NK-92 treated with Interleukin-12 subunit alpha and Interleukin-12 subunit beta, amount 100 ng/mL, for 24 hours (cell line): Measurements from ENCODE around the gene GID8.

ENCODE experiments used
- DNase-seq: peaks from one replicate; lab custom pipeline; 2025; lab: John Stamatoyannopoulos, UW

Gene GID8

GRCh38 chr20:62905536-62906117 lies 32.3 kb upstream of the GID8 start:
- DNase-seq: no peak

DNA sequence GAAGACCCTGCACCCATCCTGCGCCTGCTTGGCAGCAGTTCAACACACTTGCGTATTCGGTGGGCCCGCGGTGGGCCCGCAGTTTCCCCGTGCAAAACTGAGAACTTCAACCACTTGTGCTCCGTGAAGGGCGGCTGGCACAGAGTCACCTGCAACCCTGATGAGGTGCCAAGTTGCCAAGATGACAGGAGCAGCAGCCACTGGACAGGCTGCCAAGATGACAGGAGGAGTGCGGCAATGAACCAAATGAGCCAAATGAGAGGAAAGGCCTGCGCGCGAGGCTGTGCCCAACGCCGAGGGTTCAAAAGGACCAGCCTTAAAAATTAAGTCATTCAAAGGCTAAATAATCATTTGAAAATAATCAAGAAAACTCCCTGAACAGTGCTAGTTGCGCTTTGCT lies 31.7 kb upstream of the GID8 start:
- no peak for DNase-seq

- DNase-seq: no peak
Measured at GRCh38 chr20:62906647-62907375, 31.1 kb upstream of the GID8 start.

DNA sequence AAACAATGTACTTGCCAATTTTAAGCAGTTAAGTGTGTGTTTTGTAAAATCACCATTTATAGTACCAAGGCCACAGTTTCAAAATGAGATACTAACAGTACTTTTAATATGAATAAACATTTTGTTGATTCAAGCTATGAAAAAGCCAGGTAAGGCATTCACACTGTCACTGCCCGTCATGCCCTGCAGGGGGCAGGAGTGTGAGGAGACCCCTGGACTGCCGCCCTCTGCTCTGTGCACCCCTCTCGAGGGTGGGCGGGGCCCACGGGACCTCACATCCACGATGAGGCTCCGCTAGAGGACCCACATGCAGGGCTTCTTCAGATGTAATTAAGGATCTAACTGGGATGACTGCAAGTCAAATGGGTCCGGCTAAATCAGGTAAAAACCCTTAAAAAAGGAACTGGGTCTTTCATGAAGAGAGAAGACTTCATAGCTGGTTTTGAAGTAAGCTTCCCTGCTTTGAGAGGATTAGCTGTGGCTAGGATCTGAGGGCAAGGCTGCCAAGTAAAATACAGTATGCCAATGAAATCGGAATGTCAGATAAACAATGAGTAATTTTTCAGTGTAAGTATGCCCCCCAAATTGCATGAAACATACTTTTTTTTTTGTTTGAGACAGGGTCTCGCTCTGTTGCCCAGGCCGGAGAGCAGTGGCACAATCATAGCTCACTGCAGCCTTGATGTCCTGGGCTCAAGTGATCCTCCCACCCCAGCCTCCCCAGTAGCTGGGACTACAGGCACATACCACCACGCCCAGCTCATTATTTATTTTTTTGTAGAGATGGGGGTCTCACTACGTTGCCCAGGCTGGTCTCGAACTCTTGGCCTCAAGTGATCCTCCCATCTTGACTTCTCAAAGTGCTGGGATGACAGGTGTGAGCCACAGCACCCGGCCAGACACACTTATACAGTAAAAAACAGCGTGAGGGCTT lies 30.3 kb upstream of the GID8 start:
- no peak for DNase-seq

DNA sequence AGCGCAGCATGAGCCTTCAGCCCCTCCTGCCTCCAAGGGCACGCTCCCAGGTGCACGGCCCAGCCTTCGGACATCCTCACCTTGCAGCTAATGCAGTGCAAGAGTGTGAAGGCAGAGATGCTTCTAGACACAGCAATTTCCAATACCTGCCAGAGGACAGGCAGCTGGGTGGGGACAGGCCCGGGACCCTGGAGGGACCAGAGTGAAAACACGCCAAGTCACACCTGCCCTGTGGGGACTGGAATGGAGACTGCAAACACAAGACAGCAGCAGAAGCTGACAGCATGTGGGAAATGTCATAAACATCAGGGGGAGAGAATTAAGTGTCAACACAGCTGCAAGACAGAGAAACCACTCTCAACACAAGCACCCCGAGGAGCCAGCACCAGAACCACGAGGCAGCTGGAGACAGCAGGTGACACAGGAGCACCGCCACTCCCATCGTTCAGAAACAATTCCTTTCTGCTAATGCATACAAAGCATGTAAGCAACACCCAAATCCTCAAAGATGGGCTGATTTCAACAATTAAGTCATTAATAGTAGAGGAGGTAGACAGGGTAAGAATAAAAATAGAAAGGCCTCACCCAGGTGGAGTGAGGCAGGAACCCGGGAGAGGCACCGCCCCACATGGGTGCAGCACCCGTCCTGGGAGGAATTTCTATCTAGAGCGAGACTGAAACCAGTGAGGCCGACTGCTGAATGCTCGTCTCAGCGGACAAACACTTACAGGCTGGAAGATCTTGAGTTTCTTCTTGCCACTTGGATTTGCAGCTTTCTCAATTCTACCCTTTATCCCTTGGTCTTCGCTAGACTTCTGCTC lies 28.8 kb upstream of the GID8 start:
- DNase-seq: no peak

GRCh38 chr20:62910217-62910766 lies 27.7 kb upstream of the GID8 start:
- no peak for DNase-seq

DNA sequence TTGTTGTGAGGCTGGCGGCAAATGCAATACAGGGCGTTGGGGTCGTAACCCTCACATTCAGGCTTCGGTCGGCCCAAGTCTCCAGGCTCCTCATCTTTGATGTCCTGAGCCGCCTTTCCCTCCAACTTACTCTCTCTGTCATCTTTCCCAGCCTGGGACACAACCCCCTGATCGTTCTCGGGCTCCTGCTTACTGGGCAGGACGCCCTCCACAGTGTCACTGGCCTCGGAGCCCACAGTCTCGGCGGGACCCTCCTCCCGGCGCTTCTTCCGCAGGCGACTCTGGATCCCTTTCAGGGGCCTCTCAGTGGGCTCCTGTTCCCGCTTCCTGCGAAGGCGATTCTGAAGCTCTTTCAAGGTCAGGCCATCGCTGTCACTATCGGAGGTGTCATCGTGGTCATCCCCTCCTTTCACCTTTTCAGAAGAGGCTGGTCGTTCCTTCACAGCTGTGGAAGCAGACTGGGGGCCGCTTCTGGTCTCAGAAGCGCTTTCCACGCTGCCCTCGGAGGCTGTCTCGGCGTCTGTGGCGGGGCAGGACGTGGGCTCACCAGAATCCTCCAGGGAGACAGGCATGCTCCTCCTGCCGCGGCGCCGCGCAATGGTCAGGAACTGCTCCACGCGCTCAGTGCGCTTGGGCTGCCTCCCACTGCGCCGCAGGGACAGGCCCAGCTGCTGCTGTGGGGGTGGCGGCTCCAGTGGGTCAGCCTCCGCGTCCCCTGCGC lies 27.0 kb upstream of the GID8 start:
- no peak for DNase-seq

DNA sequence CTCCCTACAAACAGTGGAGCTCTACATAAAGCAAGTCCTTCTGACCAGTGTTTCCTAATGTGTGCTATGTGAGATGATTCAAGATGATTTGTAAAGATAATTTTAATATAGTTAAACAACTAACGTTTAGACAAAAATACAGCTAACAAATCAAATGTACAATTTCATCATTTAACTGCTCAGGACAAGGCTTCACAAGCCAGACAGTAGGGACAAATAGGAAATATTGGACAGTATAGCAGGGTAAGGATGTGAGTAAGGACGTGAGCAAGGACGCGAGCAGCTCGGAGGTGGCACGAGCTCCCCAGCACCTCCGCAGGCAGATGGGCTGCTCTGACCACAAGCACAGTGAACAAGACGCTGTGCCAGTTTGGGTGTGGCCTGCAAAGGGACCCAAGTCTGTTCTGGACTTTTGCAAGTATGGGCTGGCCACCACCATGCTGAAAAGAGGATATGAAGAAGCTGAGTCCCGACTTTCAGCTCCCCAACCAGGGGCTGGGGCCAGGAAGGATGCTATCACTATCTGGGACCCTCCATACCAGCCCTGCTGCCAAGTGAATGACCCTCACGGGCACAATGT lies 26.2 kb upstream of the GID8 start:
- DNase-seq: no peak

GRCh38 chr20:62913043-62913630 lies 24.8 kb upstream of the GID8 start:
- DNase-seq: no peak

DNA sequence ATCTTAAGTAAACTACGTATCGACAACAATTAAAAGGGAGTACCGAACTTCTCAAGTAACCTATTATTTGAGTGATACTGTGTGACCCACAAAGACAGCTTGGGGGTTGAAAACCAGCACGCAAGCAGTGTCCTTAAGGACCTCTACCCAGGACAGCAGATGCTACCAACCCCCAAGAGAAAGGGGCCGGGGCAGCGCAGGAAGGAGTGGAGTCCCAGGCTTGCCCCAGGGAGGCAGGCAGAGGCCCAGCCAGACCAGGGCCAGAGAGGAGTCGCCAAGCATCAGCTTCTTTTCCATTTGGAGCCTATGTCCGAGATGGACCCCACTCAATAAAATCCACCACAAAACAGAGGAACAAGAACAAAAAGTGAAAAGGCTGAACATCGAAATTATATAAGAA lies 23.5 kb upstream of the GID8 start:
- no peak for DNase-seq

DNA sequence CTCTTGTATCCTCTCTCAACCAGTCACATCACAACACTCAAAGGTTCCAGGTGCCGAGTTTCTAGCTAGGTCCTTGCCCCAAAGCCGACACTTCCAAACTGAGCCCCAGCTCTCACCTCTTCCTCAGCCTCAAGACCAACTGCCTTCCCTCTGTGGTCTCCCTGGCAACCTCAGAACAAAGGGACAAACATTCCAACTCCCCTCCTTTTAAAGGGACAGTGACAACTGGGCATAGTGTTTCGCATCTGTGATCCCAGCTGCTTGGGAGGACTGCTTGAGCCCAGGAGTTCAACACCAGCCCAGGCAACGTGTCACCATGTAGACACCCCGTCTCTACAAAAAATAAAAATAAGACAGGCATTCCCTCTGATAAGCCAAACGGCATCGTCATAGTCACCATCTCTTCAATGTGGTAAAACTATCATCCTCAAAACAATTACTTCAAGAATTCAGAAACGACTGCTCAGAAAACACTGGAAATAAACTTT lies 22.9 kb upstream of the GID8 start:
- no peak for DNase-seq

DNA sequence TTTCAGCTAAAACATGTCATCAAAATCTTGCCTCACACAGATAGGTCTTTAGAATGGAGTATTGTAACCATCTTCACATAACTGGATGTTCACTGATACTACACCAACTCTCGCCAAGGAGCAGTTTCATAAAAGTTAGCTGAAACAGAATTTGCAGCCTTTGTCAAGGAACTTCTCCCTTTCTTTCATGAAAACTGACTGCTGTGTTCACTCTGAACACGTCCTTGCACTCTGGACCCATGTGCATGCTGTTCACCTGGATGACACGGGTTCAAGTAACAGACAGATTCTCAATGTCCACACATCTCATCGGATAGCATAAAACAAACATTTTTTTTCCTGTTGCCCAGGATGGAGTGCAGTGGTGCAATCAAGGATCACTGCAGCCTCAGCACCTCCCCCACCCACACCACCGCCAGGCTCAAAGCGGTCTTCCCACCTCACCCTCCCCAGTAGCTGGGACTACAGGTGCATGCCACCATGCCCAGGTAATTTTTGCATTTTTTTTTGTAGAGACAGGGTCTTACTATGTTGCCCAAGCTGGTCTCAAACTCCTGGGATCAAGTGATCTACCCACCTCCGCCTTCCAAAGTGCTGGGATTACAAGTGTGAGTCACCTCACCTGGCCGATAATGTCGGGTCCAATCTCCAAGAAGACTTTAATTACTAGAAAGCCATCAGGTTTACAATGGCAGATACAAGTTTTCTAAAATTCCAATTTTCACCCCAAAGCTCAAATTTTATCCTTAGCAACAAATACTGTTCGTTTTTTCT lies 21.1 kb upstream of the GID8 start:
- no peak for DNase-seq

DNA sequence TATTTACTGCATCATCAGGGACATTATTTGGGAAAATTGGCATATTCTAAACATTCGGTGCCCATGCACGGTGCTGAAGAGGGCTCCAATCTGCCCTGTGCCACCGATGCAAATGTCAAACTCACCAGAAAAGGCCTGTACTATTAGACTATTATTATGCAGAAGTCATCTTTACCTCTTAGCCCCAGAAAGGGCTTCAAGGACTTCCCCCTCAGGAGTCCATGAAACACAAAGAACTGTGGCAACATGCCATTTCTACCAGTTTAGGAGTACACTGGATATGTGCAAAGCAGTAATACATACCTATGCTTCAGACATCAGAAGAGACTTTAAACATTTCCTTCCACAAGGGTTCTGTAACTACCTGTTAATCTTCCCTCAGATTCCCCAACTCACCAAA lies 20.2 kb upstream of the GID8 start:
- DNase-seq: no peak

- no peak for DNase-seq
Measured at GRCh38 chr20:62918147-62918546, 19.8 kb upstream of the GID8 start.

GRCh38 chr20:62918831-62919230 lies 19.1 kb upstream of the GID8 start:
- no peak for DNase-seq

GRCh38 chr20:62920039-62920645 lies 17.8 kb upstream of the GID8 start:
- no peak for DNase-seq

GRCh38 chr20:62921119-62921687 lies 16.7 kb upstream of the GID8 start:
- no peak for DNase-seq

DNA sequence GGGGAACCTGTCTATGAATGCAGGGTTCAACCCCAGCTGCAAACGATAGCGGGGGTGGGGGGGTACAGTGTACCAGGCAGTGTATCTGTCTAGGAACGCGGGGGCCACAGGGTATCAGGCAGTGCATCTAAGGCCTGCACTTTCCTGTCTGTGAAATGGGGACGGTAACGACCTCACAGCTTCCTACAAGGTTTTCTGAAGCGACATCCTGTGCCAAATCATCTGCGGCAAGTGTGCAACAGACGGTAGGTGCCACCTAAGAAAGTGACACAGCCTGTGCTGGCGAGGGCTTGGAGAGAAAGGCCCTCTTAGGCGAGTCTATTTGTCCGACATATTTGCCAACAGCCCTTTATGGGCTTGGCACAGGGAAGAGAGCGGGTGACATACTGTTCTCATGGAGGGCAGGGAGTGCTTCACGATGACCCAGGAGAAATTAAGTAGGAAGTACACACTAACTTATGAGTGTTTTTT lies 15.5 kb upstream of the GID8 start:
- DNase-seq: no peak
